ENCODE data around the gene CEACAM18. TPM values are rescaled to one million over a fixed set of nuclear protein-coding genes. Genes with fewer than 3 reads are reported as not detected.

Gene CEACAM18
- polyA plus RNA-seq, 2 of the 4 experiments (the other 2 are of a cell fraction) = not detected

DNA sequence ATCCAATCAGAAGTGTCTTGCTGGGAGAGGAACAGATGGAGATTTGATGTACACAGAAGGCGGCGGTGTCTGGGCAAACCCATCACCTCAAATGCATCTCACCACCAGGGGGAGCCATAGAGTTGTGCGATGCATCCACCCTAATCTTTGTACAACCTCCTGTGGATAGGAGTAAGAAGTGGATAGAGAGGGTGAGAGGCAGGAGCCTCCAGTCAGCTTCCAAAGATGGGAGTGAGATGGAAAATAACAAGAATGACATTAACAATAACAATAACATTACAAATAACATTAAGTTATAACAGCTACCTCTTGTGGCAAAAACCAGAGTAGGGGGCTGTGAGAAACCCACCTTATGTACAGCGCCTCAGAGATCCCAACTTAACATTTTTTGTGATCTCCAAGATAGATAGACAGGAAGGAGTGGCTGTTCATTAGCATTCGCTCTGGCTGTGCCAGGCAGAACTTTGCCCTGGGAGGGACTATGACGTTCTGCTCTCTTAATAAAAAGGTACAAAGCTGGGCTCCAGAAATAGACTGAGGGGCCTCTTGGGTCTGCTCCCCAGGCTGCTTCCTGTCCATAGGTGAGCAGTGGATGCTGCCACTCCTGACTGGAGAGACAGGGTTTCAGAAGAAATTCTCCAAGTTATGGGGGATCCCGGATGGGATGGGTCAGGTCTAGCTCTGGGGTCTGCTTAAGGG is 5.2 kb upstream of the CEACAM18 start (continued):
- TF ChIP-seq, protein P1, sequence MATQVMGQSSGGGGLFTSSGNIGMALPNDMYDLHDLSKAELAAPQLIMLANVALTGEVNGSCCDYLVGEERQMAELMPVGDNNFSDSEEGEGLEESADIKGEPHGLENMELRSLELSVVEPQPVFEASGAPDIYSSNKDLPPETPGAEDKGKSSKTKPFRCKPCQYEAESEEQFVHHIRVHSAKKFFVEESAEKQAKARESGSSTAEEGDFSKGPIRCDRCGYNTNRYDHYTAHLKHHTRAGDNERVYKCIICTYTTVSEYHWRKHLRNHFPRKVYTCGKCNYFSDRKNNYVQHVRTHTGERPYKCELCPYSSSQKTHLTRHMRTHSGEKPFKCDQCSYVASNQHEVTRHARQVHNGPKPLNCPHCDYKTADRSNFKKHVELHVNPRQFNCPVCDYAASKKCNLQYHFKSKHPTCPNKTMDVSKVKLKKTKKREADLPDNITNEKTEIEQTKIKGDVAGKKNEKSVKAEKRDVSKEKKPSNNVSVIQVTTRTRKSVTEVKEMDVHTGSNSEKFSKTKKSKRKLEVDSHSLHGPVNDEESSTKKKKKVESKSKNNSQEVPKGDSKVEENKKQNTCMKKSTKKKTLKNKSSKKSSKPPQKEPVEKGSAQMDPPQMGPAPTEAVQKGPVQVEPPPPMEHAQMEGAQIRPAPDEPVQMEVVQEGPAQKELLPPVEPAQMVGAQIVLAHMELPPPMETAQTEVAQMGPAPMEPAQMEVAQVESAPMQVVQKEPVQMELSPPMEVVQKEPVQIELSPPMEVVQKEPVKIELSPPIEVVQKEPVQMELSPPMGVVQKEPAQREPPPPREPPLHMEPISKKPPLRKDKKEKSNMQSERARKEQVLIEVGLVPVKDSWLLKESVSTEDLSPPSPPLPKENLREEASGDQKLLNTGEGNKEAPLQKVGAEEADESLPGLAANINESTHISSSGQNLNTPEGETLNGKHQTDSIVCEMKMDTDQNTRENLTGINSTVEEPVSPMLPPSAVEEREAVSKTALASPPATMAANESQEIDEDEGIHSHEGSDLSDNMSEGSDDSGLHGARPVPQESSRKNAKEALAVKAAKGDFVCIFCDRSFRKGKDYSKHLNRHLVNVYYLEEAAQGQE (IDR thresholded peaks at IDR 0.05) = no peak
- TF ChIP-seq, protein P2, sequence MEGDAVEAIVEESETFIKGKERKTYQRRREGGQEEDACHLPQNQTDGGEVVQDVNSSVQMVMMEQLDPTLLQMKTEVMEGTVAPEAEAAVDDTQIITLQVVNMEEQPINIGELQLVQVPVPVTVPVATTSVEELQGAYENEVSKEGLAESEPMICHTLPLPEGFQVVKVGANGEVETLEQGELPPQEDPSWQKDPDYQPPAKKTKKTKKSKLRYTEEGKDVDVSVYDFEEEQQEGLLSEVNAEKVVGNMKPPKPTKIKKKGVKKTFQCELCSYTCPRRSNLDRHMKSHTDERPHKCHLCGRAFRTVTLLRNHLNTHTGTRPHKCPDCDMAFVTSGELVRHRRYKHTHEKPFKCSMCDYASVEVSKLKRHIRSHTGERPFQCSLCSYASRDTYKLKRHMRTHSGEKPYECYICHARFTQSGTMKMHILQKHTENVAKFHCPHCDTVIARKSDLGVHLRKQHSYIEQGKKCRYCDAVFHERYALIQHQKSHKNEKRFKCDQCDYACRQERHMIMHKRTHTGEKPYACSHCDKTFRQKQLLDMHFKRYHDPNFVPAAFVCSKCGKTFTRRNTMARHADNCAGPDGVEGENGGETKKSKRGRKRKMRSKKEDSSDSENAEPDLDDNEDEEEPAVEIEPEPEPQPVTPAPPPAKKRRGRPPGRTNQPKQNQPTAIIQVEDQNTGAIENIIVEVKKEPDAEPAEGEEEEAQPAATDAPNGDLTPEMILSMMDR (IDR thresholded peaks at IDR 0.05) = peak; percentile 77
- TF ChIP-seq CBX8 (IDR thresholded peaks at IDR 0.05) = no peak
- no peak for TF ChIP-seq ESRRA (IDR thresholded peaks at IDR 0.05; ENCODE audit: borderline replicate concordance, low read length)

DNA sequence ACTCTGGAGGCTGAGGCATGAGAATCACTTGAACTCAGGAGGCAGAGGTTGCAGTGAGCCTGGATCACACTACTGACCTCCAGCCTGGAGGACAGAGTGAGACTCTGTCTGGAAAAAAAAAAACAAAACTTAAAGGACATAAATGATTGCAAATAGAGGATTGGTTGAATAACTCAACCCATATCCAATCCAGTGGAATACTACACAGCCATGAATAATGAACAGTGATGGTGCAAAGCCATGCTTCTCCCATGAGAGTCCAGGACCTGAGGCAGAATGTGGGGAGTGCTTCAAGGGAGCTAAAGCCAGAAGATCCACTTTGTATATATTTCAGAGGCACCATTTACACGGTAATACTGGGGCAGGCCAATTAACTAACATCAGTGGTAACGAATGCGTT is 2.2 kb upstream of the CEACAM18 start:
- peaks cover 24% of the 10 kb centered on the region for H3K9me3 ChIP-seq
- no peak overlapping the region for H3K4me3 ChIP-seq
- no peak overlapping the region for H3K27ac ChIP-seq
- no peak overlapping the region for H3K4me2 ChIP-seq
- ATAC-seq = no peak
- CTCF ChIA-PET = interaction anchor here (0.6 to 7.8 kb wide), 4 partner anchors 11 to 183 kb away, joined by 3 to 72 read pairs (median 3); no protein-coding TSS in a partner anchor
- TF ChIP-seq RARB (CRISPR knock-in tag; IDR thresholded peaks at IDR 0.05) (no peak), HOXA7 (CRISPR knock-in tag; IDR thresholded peaks at IDR 0.05) (no peak), RNF2 (IDR thresholded peaks at IDR 0.05; ENCODE audit: borderline replicate concordance, low read depth) (no peak), CBX8 (IDR thresholded peaks at IDR 0.05) (no peak), HOXB13 (CRISPR knock-in tag; IDR thresholded peaks at IDR 0.05; ENCODE audit: low read depth) (no peak), NR3C1 (IDR thresholded peaks at IDR 0.05) (no peak), MAZ (IDR thresholded peaks at IDR 0.05; ENCODE audit: borderline replicate concordance, low read depth, low read length) (no peak), SREBF2 (IDR thresholded peaks at IDR 0.05) (no peak), RFX5 (IDR thresholded peaks at IDR 0.05) (no peak)
- TF ChIP-seq, protein P3, sequence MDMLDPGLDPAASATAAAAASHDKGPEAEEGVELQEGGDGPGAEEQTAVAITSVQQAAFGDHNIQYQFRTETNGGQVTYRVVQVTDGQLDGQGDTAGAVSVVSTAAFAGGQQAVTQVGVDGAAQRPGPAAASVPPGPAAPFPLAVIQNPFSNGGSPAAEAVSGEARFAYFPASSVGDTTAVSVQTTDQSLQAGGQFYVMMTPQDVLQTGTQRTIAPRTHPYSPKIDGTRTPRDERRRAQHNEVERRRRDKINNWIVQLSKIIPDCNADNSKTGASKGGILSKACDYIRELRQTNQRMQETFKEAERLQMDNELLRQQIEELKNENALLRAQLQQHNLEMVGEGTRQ (IDR thresholded peaks at IDR 0.05) = no peak
- TF ChIP-seq, protein P4, sequence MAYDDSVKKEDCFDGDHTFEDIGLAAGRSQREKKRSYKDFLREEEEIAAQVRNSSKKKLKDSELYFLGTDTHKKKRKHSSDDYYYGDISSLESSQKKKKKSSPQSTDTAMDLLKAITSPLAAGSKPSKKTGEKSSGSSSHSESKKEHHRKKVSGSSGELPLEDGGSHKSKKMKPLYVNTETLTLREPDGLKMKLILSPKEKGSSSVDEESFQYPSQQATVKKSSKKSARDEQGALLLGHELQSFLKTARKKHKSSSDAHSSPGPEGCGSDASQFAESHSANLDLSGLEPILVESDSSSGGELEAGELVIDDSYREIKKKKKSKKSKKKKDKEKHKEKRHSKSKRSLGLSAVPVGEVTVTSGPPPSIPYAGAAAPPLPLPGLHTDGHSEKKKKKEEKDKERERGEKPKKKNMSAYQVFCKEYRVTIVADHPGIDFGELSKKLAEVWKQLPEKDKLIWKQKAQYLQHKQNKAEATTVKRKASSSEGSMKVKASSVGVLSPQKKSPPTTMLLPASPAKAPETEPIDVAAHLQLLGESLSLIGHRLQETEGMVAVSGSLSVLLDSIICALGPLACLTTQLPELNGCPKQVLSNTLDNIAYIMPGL (CRISPR knock-in tag; IDR thresholded peaks at IDR 0.05; ENCODE audit: borderline replicate concordance) = no peak
- TF ChIP-seq, protein P5, sequence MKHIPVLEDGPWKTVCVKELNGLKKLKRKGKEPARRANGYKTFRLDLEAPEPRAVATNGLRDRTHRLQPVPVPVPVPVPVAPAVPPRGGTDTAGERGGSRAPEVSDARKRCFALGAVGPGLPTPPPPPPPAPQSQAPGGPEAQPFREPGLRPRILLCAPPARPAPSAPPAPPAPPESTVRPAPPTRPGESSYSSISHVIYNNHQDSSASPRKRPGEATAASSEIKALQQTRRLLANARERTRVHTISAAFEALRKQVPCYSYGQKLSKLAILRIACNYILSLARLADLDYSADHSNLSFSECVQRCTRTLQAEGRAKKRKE (CRISPR knock-in tag; IDR thresholded peaks at IDR 0.05; ENCODE audit: low read depth) = no peak
- POLR2A ChIA-PET = interaction anchor here (0.6 kb wide), 1 partner anchor 139 kb away, joined by 4 read pairs; no protein-coding TSS in a partner anchor
- FAIRE-seq = no peak
- 47% methylated on average over 3 of the region's 3 CpGs for WGBS (ENCODE audit: missing lambda C conversion rate)
- no peak for DNase-seq (ENCODE audit: low read depth in 1 of 2, low spot score in 1 of 2)
- H3K4me1 ChIP-seq = peaks cover 13% of the 10 kb centered on the region; the same call in 2 of the 3 replicates
